KBM-7 (cell line): ENCODE measurements around the gene GRK5.
"Not testable (repeated sequence)": the region's sequence is repeated elsewhere in the genome, so short reads cannot be mapped to it uniquely, and the experiment has no call there.

Source experiments
- DNase-seq: peaks from one replicate; pipeline ENCODE4 v3.0.0-alpha.2; 2015
- in situ Hi-C: fragments of 300-500 bp; cut with MboI; formaldehyde crosslinking; loops from 2 replicates; pipeline ENCODE4 v1.14.3; 2020; ENCODE audit warnings: low sequenced_read_pairs, low pct_unique_long_range_greater_than_20kb, mixed read lengths

Gene GRK5

GRCh38 chr10:119239630-119240029 is 32.3 kb downstream of the GRK5 start:
- in situ Hi-C loops, DNase-seq: not testable (repeated sequence)

GRCh38 chr10:119241066-119241465 is 33.7 kb downstream of the GRK5 start:
- in situ Hi-C loops, result no loop called here
- DNase-seq, result no peak

GRCh38 chr10:119242186-119242585 is 34.8 kb downstream of the GRK5 start:
- in situ Hi-C loops, result no loop called here

GRCh38 chr10:119243488-119243887 is 36.1 kb downstream of the GRK5 start:
- in situ Hi-C loops, result no loop called here
- DNase-seq, result no peak

More at GRCh38 chr10:119242186-119242585, 34.8 kb downstream of the GRK5 start:
- no peak for DNase-seq

DNA sequence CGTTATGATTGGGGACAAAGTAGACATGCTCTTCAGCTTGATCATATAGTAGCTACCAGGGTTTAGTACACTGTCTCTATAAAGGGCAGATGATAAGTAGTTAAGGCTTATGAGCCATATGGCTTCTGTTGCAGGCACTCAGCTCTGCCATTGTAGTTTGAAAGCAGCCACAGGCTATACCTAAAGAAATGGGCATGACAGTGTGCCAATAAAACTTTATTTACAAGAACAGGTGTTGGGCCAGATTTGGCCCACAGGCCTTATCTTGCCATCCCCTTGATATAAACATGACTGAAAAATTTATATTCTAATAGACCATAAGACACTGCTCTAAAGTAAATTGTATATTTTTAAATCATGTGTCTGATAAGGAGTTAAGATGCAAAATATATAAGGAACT is 36.6 kb downstream of the GRK5 start:
- DNase-seq, result no peak
- in situ Hi-C loops, result no loop called here

GRCh38 chr10:119245272-119245671 is 37.9 kb downstream of the GRK5 start:
- no peak for DNase-seq
- in situ Hi-C loops, result no loop called here

GRCh38 chr10:119246862-119247549 is 39.6 kb downstream of the GRK5 start:
- in situ Hi-C loops, result no loop called here
- no peak for DNase-seq

DNA sequence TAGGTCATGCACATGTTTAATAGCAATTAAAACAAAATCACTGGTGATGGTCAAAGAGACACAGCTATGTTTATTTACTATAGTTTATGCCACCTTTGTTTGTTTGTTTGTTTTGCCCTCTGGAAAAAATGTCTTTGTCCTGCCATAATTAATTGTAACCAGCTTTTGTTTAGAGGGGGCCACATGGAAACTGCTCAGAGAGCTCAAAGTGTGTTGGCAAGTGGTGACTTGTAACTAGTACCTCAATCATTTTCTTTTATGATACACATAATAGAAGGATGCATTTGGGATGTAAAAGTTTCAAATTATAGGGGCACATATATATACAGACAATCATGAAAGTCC is 40.2 kb downstream of the GRK5 start:
- DNase-seq, result no peak
- in situ Hi-C loops, result no loop called here

- DNase-seq, result no peak
- in situ Hi-C loops, result no loop called here
These were observed 40.8 kb downstream of the GRK5 start for GRCh38 chr10:119248184-119248583.

- no peak for DNase-seq
- in situ Hi-C loops, result no loop called here
These were observed 41.3 kb downstream of the GRK5 start for GRCh38 chr10:119248681-119249080.

DNA sequence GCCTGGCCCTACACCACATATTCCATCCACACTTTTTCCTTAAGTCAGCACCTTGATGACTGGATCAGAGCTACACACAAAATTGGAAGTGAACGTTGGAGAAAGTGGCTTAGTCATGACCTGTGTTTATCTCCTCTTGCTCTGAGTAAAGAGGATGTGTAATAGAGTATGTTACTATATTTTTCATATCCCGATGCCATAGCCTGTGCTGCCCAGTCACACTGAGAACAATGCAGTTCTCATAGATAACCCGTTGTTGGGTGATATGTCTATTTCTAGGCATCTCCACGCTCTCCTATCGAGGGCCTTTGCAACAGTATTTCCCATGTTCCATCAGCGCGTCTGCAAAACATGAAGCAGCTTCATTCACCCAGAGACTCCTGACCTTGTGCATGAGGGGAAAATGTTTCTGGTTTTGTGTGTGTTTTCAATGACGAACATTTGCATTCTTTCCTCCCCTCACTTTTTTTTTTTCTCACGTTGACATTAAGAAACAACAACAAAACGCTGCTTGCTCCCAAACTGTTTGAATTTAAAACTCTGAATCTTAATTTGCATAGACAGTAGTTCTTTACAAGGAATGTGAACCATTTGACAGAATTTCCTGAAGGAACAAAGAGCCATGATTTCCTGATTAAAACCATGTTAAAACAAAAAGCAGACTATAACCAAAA is 43.4 kb downstream of the GRK5 start:
- in situ Hi-C loops, result no loop called here

GRCh38 chr10:119251315-119251708 is 43.9 kb downstream of the GRK5 start:
- no peak for DNase-seq
- in situ Hi-C loops, result no loop called here

More for the DNA sequence above, 43.4 kb downstream of the GRK5 start:
- DNase-seq, result no peak

DNA sequence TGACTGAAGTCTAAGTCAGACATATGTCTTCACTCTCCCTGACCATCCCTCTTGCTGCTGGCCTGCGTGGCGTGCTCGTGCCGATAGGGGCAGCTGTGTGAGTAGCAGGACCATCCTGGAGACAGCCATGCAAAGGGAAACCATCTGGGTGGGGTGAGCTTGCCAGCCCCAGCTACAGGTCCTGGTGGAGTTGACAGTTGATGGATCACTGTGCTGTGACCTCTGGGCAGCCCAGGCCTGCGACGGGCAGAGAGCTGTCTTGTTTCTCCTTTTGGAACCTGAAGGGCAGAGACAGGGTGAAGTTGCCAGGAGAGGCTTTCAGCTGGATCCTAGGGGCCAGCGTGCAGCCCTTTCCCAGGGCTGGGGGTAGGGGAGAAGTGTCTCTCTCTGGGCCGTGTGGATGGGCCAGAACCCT is 44.7 kb downstream of the GRK5 start:
- in situ Hi-C loops, result no loop called here
- DNase-seq, result no peak

DNA sequence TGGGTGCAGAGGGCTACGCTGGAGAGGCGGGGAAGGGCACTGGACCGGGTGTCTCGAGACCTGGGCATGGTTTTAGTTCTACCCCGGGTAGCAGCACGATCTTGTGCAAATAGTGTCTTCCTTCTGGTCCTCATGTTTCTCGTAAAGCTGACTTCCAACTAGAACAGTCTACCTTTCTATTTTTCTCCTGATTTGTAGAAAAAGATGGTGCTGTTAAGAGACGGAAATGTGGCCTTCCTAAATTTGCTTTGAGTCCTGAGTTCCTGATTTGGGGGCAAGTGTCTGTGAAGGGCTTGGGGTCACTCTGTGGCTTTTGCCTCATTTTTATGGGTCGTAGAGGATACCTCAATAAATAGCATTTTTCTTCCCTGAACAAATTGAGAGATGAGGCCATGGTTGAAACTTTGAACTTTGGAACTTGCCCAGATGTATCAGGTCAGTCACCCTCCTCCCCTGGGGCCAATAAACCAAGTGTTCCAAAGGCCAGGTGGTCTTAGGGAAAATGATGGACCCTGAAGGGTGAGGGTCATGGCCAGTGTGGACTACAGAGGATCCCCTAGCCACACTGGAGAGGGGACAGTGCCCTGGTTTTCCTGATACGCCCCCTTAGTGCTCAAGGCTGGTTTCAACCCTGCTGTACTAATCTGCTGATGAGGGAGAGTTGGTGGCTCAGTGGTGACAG is 45.2 kb downstream of the GRK5 start:
- in situ Hi-C loops, result no loop called here
- no peak for DNase-seq

DNA sequence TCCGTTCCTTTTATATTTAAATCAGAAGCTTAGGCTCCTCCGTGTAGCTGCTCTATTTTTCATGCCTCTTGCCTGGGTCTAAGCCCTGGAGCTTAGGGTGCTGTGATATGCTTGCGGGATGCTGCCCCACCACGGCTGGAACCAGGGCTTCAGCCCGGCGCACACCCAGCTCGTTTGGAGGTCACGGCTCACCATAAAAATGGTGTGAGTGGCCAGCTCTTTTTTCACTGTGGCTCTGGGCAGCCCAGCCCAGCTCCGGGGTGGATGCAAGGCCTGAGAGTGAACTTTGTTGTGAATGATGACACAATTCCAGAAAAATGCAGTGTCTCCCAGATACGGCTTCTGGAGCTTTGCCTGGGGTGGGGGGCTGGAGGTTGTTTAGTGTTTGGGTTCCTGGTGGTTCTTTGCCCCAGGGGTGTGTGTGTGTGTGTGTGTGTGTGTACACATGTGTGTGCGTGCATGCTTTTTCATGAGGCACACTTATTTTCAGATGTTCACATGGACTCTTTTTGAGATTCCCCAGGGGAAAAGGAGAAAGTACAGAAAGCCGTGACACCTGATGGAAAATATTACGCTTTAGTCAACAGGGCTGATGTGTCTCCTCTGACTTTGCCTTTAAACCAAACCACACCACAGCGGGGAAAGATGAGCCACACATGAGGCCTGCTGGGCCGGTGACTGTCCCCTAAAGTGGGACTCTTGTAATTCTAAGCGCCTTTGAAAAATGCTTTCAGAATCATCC is 46.2 kb downstream of the GRK5 start:
- no peak for DNase-seq
- in situ Hi-C loops, result no loop called here

- in situ Hi-C loops, result no loop called here
- no peak for DNase-seq
These were observed 47.0 kb downstream of the GRK5 start for GRCh38 chr10:119254335-119254734.

DNA sequence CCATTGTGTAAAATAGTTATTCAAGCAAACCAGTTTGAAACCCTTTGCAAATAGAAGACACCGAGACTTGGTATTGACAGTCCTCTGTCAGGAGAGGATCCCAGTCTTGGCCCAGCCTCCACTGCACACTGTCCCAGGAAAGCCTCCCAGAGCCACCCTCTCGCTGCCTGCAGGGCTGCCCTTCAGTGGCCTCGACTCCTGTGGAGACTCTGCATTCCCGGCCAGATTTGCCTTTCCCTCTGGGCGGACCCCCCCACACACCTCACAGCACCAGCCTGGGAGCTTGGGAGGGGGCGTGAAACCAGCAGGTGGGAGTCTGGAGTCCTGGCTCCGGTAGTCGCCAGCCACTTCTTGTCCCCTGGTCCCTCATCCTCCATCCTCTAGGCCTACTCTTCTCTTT is 48.7 kb downstream of the GRK5 start:
- no peak for DNase-seq
- in situ Hi-C loops, result no loop called here

DNA sequence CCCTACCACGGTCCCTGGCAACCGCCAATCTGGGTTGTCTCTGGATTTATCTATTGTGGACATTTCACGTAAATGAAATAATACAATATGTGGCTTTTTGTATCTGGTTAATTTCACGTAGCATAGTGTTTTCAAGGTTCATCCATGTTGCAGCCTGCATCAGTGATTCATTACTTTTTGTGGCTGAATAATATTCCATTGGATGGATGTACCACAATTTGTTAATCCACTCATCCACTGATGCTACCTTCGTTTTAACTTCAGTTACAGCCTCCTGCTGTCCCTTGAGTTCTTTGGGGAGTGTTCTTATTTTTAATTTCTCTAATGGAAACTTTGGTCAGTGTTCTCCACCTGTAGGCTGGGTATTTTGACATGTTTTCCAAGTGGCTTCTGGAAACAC is 49.5 kb downstream of the GRK5 start:
- no peak for DNase-seq
- in situ Hi-C loops, result no loop called here

DNA sequence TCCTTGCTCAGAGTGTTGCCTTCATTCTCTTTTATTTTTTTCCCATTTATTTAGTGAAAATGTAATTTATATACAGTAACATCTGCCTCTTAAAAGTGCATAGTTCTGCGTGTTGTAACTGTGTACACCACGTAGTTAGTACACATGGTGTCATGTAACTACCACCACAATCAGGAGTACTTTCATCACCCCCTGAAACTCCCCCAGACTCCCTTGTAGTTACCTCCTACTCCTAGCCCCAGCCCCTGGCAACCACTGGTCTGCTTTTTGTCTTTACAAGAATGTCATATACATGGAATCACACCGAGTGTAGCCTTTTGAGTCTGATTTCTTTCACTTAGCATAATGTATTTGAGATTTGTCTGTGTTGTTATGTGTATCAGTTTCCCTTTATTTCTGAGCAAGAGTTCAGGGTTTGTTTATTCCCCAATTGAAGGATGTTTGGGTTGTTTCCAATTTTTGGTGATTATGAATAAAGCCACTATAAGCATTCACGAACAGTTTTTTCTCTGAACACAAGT is 50.6 kb downstream of the GRK5 start:
- in situ Hi-C loops, result no loop called here
- no peak for DNase-seq

GRCh38 chr10:119259345-119259744 is 52.0 kb downstream of the GRK5 start:
- no peak for DNase-seq
- in situ Hi-C loops, result no loop called here
